ENCODE data around the gene RAB18.

RAB18 gene

DNA sequence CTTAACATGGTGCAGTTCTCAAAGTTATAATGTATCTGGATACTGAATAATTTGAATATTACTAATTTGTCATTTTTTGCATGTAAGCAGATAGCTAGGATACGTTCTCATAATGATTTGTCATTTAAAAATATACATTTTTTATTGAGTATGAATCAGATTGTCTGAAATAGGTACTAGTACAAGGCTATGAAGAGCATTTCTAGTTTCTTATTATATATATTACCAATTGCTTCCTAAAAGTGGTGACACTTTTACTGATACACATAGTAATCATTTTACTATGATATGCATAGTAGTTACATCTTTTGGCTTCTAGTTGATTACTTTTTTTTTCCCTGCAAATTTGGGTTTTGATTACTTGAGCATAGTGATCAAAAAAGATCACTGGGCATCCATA is 26.4 kb downstream of the RAB18 start:
- no peak for DNase-seq (ENCODE audit: low spot score)
- TF ChIP-seq CTCF (IDR thresholded peaks at IDR 0.05; ENCODE audit: borderline replicate concordance, control extremely low read depth, extremely low read depth, insufficient read depth, missing control alignments): no peak
- in situ Hi-C loops (cut with MboI; ENCODE audit: low sequenced_read_pairs, unreplicated experiment): no loop called here

- DNase-seq (ENCODE audit: low spot score): no peak
- in situ Hi-C loops (cut with MboI; ENCODE audit: low sequenced_read_pairs, unreplicated experiment): no loop called here
- no peak for TF ChIP-seq CTCF (IDR thresholded peaks at IDR 0.05; ENCODE audit: borderline replicate concordance, control extremely low read depth, extremely low read depth, insufficient read depth, missing control alignments)
These were observed 27.3 kb downstream of the RAB18 start for GRCh38 chr10:27531336-27531847.

GRCh38 chr10:27534161-27534700 is 30.1 kb downstream of the RAB18 start:
- no peak for TF ChIP-seq CTCF (IDR thresholded peaks at IDR 0.05; ENCODE audit: borderline replicate concordance, control extremely low read depth, extremely low read depth, insufficient read depth, missing control alignments)
- DNase-seq (ENCODE audit: low spot score): no peak
- in situ Hi-C loops (cut with MboI; ENCODE audit: low sequenced_read_pairs, unreplicated experiment): no loop called here

DNA sequence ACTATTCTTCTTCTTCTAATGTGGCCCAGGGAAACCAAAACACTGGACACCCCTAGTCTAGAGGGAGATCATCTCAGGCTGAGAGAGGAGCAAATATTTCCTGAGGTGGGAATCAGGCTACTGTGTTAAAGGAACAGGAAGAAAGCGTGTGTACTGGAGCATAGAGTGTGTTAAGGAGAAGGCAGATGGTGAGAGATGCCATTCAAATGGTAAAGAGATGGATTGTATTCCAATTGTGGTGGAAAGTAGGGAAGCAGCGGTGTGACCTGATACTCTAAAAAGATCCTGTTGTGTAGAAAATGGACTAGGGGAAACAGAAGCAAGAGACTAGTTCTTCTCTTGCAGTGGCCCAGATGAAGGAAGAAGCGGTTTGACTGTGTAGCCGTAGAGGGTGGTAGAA is 31.2 kb downstream of the RAB18 start:
- TF ChIP-seq CTCF (IDR thresholded peaks at IDR 0.05; ENCODE audit: borderline replicate concordance, control extremely low read depth, extremely low read depth, insufficient read depth, missing control alignments): no peak
- no peak for DNase-seq (ENCODE audit: low spot score)
- in situ Hi-C loops (cut with MboI; ENCODE audit: low sequenced_read_pairs, unreplicated experiment): no loop called here

GRCh38 chr10:27536437-27536836 is 32.3 kb downstream of the RAB18 start:
- TF ChIP-seq CTCF (IDR thresholded peaks at IDR 0.05; ENCODE audit: borderline replicate concordance, control extremely low read depth, extremely low read depth, insufficient read depth, missing control alignments): no peak
- in situ Hi-C loops (cut with MboI; ENCODE audit: low sequenced_read_pairs, unreplicated experiment): no loop called here
- DNase-seq (ENCODE audit: low spot score): no peak

DNA sequence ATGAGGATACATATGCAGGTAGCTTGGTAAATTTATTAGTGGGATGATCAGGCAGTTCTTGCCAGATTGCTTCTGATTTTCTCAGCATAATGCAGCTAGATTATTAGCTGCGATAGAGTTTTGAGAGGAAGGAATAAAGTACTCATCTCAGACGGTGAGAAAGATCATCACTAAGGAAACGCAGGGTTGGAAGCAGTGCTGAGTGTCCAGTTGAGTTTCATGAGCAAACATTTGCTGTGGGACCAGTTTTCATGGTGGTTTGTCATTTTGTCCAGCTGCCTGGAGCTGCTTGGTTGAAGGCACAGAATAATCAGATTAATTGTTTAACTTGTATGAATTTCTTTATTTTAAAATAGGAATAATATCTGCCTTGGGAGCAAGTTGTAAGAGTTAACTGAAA is 33.1 kb downstream of the RAB18 start:
- in situ Hi-C loops (cut with MboI; ENCODE audit: low sequenced_read_pairs, unreplicated experiment): no loop called here
- no peak for DNase-seq (ENCODE audit: low spot score)

More for the DNA sequence above, 33.1 kb downstream of the RAB18 start:
- no peak for TF ChIP-seq CTCF (IDR thresholded peaks at IDR 0.05; ENCODE audit: borderline replicate concordance, control extremely low read depth, extremely low read depth, insufficient read depth, missing control alignments)
